ENCODE data around the gene WNT8B. TPM values are rescaled to one million over a fixed set of nuclear protein-coding genes. Genes with fewer than 3 reads are reported as not detected.

The WNT8B gene
- total and polyA plus RNA-seq, 10 of the 15 experiments (the other 5 are each of a cell fraction or from before 2014, with no cell fraction given): not detected

DNA sequence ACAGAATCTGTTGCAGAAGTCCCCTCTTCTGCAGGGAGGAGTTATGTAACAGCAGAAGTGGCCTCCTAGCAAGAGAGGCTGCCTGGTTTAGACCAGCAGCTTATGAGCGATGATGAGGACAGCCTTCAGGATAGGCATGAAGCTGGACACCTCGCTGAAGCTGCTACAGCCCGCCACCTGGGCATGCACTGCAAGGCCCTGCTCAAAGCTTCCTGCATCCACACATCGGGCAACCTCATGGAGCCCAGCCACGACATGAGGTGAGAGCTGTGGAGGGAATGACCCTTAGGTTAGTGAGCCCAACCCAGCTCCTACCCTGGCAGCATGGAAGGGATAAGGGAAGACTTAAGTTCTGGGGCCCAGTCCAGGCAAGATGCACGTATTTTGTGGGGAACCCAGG is 24.7 kb downstream of the WNT8B start (continued):
- no peak for TF ChIP-seq EED (IDR thresholded peaks at IDR 0.05; ENCODE audit: low read depth)
- no peak for TF ChIP-seq NRF1 (conservative IDR thresholded peaks at IDR 0.05; ENCODE audit: low read depth, low read length)
- no peak for TF ChIP-seq BACH1 (IDR thresholded peaks at IDR 0.05; ENCODE audit: borderline replicate concordance)

DNA sequence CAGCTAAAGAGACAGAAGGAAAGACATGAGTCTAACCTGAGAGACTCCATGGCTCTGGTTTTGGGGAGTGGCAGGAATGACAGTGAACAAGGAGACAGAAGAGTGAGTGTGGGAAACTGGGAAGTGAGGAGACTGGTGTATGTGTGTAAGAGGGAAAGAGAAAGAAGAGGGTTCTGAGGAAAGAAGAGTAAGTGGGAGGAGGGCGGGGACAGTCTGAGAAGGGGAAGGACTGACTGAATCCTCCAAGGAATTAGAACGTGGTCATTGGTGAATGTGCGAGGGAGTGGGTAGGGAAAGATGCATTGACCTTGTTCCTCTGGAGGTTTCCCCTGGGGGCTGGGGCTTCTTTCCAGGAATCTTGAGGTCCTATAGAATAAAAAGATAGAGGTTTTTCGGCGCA is 26.6 kb downstream of the WNT8B start:
- no peaks in the 10 kb centered on the region for H3K27me3 ChIP-seq (replicated peaks in 1 of 2; ENCODE audit: control insufficient read depth in 2 of 2, insufficient read depth in 2 of 2, low read length in 1 of 2)
- RAD21 ChIA-PET (ENCODE audit: unreplicated experiment): no interaction called here
- no peaks in the 10 kb centered on the region for H3K9me3 ChIP-seq (replicated peaks; ENCODE audit: control insufficient read depth, insufficient read depth, low read length)
- CTCF ChIA-PET: no interaction called here
- in situ Hi-C loops (cut with MboI): no loop called here
- H3K4me2 ChIP-seq (ENCODE audit: control insufficient read depth, insufficient read depth): no peak overlapping the region
- no peak overlapping the region for H2AFZ ChIP-seq (ENCODE audit: control insufficient read depth, low read depth, low read length)
- ATAC-seq: no peak
- no peaks in the 10 kb centered on the region for H3K4me1 ChIP-seq (ENCODE audit: control insufficient read depth, insufficient read depth, low read length)
- no peaks in the 10 kb centered on the region for H4K20me1 ChIP-seq (ENCODE audit: control insufficient read depth, insufficient read depth)
- no peak overlapping the region for H3K27ac ChIP-seq (ENCODE audit: control insufficient read depth, insufficient read depth)
- no peak for DNase-seq (ENCODE audit: low read depth, low spot score)
- intact Hi-C loops (cut with micrococcal nuclease; ENCODE audit: unreplicated experiment): no loop called here
- no peak for FAIRE-seq
- POLR2A ChIA-PET: interaction anchor here (0.6 kb wide), 1 partner anchor 10 kb away, joined by 3 read pairs; no protein-coding TSS in a partner anchor
- TF ChIP-seq, protein P1, sequence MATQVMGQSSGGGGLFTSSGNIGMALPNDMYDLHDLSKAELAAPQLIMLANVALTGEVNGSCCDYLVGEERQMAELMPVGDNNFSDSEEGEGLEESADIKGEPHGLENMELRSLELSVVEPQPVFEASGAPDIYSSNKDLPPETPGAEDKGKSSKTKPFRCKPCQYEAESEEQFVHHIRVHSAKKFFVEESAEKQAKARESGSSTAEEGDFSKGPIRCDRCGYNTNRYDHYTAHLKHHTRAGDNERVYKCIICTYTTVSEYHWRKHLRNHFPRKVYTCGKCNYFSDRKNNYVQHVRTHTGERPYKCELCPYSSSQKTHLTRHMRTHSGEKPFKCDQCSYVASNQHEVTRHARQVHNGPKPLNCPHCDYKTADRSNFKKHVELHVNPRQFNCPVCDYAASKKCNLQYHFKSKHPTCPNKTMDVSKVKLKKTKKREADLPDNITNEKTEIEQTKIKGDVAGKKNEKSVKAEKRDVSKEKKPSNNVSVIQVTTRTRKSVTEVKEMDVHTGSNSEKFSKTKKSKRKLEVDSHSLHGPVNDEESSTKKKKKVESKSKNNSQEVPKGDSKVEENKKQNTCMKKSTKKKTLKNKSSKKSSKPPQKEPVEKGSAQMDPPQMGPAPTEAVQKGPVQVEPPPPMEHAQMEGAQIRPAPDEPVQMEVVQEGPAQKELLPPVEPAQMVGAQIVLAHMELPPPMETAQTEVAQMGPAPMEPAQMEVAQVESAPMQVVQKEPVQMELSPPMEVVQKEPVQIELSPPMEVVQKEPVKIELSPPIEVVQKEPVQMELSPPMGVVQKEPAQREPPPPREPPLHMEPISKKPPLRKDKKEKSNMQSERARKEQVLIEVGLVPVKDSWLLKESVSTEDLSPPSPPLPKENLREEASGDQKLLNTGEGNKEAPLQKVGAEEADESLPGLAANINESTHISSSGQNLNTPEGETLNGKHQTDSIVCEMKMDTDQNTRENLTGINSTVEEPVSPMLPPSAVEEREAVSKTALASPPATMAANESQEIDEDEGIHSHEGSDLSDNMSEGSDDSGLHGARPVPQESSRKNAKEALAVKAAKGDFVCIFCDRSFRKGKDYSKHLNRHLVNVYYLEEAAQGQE (IDR thresholded peaks at IDR 0.05; ENCODE audit: low read depth, low read length): no peak
- no peak for TF ChIP-seq GABPA (IDR thresholded peaks at IDR 0.05; ENCODE audit: low read depth)
- TF ChIP-seq, protein P2, sequence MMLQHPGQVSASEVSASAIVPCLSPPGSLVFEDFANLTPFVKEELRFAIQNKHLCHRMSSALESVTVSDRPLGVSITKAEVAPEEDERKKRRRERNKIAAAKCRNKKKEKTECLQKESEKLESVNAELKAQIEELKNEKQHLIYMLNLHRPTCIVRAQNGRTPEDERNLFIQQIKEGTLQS (IDR thresholded peaks at IDR 0.05; ENCODE audit: borderline replicate concordance, extremely low read depth, low read depth, low read length): no peak
- TF ChIP-seq BRCA1 (IDR thresholded peaks at IDR 0.05; ENCODE audit: low read depth, low read length): no peak
- TF ChIP-seq HDAC2 (IDR thresholded peaks at IDR 0.05): no peak
- no peak for TF ChIP-seq FOXM1 (IDR thresholded peaks at IDR 0.05; ENCODE audit: low read depth, low read length)
- TF ChIP-seq CBX3 (IDR thresholded peaks at IDR 0.05; ENCODE audit: borderline replicate concordance, low read depth): no peak
- no peak for TF ChIP-seq YBX1 (IDR thresholded peaks at IDR 0.05)
- no peak for TF ChIP-seq PKNOX1 (IDR thresholded peaks at IDR 0.05)
- peaks cover 5 to 14% of the 10 kb centered on the region in 2 experiments; a peak in 3 of 4 replicates for H3K36me3 ChIP-seq (ENCODE audit: control insufficient read depth in 2 of 2, insufficient read depth in 2 of 2, low read length in 1 of 2)
- 76% methylated on average over 5 of the region's 5 CpGs for WGBS (ENCODE audit: insufficient coverage, insufficient replicate concordance, low lambda C conversion rate, missing lambda C conversion rate)
- BruUV-seq (replicated peaks): no TSS peak
- no peak overlapping the region for H3K4me3 ChIP-seq
- no peaks in the 10 kb centered on the region for H3K79me2 ChIP-seq (ENCODE audit: control insufficient read depth, insufficient read depth, low read length)
- SMC1A ChIA-PET (ENCODE audit: uncharacterized antibody, unreplicated experiment): no interaction called here
- no peak overlapping the region for H3K9ac ChIP-seq (ENCODE audit: control insufficient read depth, insufficient read depth, low read length)

Measured in GM12878 (cell line).